ENCODE results near the gene TBC1D17.

TBC1D17 gene

GRCh38 chr19:49879243-49879963 is 1.9 kb downstream of the TBC1D17 start:
- no peak for DNase-seq

GRCh38 chr19:49880162-49880869 is 2.8 kb downstream of the TBC1D17 start:
- DNase-seq = no peak

GRCh38 chr19:49881186-49881585 is 3.7 kb downstream of the TBC1D17 start:
- no peak for DNase-seq

- DNase-seq = no peak
Observed at GRCh38 chr19:49881672-49882394, 4.3 kb downstream of the TBC1D17 start.

GRCh38 chr19:49882643-49883042 is 5.1 kb downstream of the TBC1D17 start:
- DNase-seq = no peak

- DNase-seq = no peak
Observed at GRCh38 chr19:49883094-49883493, 5.6 kb downstream of the TBC1D17 start.

GRCh38 chr19:49884109-49884508 is 6.6 kb downstream of the TBC1D17 start:
- no peak for DNase-seq

- no peak for DNase-seq
Observed at GRCh38 chr19:49884760-49885159, 7.3 kb downstream of the TBC1D17 start.

- no peak for DNase-seq
Observed at GRCh38 chr19:49887037-49887664, 9.6 kb downstream of the TBC1D17 start.

GRCh38 chr19:49887665-49888509 is 10.4 kb downstream of the TBC1D17 start:
- no peak for DNase-seq

- DNase-seq = no peak
Observed at GRCh38 chr19:49888510-49888824, 11.0 kb downstream of the TBC1D17 start.

- no peak for DNase-seq
Observed at GRCh38 chr19:49889038-49889686, 11.7 kb downstream of the TBC1D17 start.

- peak; percentile 83 to 84 for DNase-seq
Observed at GRCh38 chr19:49889687-49890348, 12.3 kb downstream of the TBC1D17 start.

- peak; percentile 67 to 79 for DNase-seq
Observed at GRCh38 chr19:49890349-49891311, 13.1 kb downstream of the TBC1D17 start.

- DNase-seq = no peak
Observed at GRCh38 chr19:49891393-49891792, 13.9 kb downstream of the TBC1D17 start.

- DNase-seq = no peak
Observed at GRCh38 chr19:49892716-49893115, 15.2 kb downstream of the TBC1D17 start.

- DNase-seq = no peak
Observed at GRCh38 chr19:49894011-49894664, 16.6 kb downstream of the TBC1D17 start.

GRCh38 chr19:49894879-49895565 is 17.5 kb downstream of the TBC1D17 start:
- DNase-seq = peak; percentile 60 to 62

Data from CD4-positive, alpha-beta T cell treated with Interleukin-4 for 1 hour (primary cell).